HG03108 (cell line): ENCODE measurements around the gene KIF9.
"Not testable (repeated sequence)": the region's sequence is repeated elsewhere in the genome, so short reads cannot be mapped to it uniquely, and the experiment has no call there.

ENCODE experiments used
- ATAC-seq: cut with Tn5 transposase; IDR thresholded peaks from one replicate; pipeline ENCODE4 v1.9.1; 2021; ENCODE audit warnings: moderate library complexity; ENCODE audit not compliant: unreplicated experiment

Gene KIF9, protein sequence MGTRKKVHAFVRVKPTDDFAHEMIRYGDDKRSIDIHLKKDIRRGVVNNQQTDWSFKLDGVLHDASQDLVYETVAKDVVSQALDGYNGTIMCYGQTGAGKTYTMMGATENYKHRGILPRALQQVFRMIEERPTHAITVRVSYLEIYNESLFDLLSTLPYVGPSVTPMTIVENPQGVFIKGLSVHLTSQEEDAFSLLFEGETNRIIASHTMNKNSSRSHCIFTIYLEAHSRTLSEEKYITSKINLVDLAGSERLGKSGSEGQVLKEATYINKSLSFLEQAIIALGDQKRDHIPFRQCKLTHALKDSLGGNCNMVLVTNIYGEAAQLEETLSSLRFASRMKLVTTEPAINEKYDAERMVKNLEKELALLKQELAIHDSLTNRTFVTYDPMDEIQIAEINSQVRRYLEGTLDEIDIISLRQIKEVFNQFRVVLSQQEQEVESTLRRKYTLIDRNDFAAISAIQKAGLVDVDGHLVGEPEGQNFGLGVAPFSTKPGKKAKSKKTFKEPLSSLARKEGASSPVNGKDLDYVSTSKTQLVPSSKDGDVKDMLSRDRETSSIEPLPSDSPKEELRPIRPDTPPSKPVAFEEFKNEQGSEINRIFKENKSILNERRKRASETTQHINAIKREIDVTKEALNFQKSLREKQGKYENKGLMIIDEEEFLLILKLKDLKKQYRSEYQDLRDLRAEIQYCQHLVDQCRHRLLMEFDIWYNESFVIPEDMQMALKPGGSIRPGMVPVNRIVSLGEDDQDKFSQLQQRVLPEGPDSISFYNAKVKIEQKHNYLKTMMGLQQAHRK

DNA sequence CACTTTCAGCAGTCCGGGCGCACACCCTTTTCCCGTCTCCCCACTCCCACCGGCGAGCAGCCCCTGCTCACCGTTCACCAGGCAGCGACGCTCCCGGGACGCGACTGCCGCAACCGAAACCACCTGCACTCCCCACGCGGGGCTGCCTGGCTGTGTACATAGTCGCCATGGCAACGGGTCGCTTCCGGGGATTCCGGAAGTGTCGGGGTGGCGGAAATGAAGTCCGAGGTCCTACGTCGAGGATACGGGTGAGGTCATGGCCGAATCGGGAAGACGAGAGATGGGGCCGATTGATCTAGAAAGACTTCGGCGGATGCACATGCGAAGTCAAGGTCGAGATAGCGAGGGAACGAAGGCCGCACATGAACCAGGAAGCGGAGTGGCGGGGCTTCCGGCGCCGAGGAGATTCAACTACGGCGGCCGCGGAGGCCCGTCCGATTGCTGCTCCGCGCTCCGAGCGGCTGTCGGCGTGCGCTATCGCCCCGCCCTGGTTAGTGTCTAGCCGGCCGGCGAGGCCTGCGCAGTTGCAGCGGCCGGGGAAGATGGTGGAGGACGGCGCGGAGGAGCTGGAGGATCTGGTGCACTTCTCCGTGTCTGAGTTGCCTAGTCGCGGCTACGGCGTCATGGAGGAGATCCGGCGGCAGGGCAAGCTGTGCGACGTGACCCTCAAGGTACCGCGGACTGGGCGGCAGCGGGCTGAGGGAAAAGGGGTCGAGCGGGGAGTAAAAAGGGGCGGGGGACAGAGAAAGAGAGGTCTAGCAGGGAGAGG is at the start of gene KIF9, which contains the start of gene KLHL18:
KIF9 (minus strand) TSS at position 376 of the 769 bp plus-strand sequence. CDS start 5,425 bp downstream, outside the sequence.
KLHL18 (plus strand) TSS at position 521 of the 769 bp plus-strand sequence; CDS start at position 543, 22 bp downstream.
- peak; percentile 77 for ATAC-seq

DNA sequence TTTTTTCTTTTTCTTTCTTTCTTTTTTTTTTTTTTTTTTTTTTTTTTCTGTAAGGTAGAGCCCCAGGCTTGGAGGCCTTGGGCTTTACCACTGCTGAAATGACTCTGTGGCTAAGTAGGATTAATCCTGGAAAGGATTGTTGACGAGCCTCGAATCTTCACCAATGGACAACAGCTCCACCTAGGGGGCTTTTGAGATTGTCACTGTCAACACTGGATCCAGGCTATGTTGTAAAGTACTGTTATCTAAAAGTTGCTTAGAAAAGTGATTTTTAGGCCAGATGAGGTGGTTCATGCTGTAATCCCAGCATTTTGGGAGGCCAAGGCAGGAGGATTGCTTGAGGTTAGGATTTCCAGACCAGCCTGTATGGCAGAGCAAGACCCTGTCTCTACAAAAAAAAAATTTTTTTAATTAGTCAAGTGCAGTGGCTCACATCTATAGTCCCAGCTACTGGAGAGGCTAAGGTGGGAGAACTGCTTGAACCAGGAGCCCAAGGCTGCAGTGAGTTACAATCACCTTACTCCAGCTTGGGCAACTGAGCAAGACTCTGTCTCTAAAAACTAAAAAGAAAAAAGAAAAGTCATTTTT is 41.8 kb upstream of the KIF9 start:
- ATAC-seq: no peak

DNA sequence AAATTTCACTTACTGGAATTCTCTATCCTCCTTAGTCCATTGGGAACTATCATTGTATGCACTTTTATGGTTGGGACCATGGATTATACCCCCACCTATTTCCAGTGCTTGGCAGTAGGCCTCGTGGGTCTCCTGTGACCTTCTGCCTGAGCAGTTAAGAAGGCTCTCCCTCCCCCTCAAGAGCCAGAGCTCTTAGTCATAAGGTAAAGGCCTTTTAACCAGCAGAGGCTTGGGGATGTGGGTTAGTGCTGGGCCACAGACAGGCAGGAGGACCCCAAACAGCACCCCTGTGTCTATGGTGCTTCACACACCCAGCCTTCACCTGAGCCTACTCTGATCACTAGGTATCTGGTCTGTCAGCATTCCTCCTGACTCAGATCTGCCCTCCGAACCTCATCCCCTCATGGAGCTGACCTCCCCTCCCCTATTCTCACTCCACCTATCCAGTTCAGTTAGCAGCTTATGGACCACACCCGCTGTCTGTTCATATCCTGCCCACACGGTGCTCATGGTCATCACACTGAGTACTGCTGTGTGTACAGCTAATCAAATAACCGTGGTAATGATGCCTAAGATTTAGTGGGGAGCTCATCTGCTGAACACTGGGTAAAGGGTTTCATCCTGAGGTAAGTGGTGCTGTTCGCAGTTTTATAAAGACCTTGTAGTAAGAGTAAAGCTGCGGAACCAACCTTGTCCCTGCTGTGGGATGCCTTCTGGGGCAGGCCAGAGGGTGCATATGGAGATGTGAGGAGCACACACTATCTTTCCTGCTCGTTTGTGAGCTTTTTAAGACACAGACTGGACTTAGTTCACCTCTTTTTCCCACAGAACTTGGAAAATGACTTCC is 41.1 kb upstream of the KIF9 start:
- ATAC-seq: no peak

DNA sequence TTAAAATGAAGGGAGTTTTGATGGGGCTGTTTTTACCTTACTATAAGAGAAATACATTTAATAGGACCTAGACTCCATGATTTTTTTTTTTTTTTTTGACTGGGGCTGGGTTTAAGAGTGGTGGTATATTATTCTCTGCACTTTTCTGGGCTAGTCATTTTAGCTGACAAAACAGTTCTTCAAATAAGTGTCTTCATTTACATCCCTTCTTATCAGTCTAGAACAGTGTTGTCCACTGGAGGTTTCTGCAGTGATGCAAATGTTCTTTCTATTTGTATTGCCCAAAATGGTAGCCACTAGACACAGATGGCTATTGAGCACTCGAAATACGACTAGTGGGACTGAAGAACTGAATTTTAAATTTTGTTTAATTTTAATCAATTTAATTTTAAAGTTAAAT is 37.4 kb upstream of the KIF9 start:
- ATAC-seq: no peak

DNA sequence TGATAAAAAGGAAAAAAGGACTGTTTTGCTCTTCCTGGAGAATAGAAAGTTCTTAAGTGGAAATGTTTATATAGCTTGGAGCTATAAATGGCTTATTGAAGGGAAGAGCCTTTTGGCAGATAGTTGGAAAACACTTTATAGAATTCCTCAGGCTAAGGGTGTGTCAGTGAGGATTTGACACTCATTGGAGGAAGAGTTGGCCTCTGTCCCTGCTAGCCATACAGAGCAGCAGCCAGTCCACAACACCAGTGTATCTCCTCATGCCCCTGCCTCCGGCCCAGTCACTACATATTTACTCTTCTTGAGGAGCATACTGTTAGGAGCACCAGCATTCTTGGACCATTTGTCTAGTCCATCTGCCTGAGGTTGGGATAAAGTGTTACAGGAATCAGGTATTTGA is 36.3 kb upstream of the KIF9 start:
- ATAC-seq: no peak

DNA sequence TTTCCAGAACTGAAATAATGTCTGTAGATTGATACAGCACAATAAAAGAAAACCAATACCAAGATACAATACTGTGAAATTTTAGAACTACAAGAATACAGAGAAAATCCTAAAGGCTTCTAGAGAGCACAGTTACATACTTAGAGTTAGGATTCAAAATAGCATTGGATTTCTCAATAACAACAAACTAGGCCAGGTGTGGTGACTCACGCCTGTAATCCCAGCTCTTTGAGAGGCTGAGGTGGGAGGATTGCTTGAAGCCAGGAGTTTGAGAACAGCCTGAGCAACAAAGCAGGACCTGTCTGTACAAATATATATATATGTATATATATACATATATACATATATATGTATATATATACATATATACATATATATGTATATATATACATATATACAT is 33.6 kb upstream of the KIF9 start:
- not testable (repeated sequence) for ATAC-seq

DNA sequence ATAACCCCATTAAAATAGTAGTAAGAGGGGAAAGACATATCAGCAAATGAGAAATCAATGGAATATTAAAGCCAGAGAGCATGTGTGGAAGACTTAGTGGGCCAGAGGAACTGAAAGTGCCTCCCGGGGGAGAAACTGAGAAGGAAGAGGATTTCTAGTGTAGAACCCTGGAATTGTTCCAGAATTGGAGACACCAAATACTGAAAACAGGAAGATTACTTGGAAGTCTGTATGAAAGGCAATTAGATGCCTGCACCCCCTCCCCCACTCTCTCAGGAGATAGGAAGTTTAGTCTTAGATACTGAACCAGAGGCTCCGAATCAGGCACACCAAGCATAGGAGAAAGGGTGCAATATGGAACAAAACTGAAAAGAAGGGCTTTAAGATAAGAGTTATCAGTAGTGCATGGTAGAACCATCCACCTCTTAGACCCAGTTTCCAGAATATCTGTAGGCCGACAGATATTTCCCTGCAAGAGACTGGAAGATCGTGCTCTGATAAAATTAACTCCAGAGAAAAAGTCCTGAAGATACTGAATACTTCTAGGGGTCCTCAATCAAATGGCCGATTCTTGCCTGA is 32.6 kb upstream of the KIF9 start:
- ATAC-seq: no peak

DNA sequence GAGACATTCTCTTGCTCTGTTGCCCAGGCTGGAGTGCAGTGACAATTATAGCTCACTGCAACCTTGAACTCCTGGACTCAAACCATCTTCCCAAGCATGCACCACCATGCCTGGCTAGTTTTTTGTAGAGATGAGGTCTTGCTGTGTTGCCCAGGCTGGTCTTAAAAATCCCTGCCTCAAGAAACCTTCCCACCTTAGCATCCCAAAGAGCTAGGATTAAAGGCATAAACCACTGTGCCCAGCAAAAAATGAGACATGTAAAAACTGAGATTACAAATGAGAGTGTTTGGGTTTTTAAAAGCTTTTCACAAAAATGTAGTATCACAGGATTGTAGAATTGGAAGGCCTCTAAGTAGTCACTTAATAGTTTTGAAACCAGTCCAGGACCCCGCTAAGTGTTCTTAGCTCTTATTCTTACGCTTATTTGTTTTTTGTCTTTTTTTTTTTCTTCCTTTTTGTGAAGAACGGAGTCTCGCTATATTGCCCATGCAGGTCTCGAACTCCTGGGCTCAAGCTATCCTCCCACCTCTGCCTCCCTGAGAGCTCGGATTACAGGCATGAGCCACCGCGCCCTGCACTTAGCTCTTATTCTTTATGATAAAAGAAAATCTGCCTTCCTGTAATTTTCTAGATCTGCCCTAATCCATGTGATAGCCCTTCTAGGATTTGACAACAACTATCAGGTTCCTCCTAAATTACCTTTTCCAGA is 31.6 kb upstream of the KIF9 start:
- no peak for ATAC-seq

DNA sequence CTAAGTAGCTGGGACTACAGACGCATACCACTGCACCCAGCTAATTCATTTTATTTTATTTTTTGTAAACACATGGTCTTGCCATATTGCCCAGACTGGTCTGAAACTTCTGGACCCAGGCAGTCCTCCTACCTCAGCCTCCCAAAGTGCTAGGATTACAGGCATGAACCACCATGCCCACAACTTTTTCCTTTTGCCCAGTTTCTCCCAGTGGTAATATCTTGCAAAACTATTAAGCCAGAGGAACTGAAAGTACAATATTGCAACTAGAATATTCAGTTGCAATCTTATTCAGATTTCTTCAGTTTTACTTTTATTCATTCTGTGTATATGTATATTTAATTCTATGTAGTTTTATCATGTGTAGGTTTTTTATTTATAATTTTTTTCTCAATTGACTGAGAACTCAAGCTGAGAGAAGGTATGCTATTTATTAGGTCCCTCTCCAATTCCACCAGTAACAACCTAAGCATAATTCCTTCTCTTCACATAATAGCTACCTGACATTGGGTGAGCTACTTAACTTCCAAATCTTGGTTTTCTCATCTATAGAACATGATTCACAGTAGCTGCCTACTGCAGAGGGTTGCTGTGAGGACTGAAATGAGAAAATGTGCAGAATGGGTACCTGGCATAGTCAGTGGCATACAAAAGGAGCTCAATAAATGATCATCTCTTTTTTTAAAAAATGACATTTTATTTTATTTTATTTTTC is 30.9 kb upstream of the KIF9 start:
- ATAC-seq: no peak

GRCh38 chr3:47310391-47310790 is 27.8 kb upstream of the KIF9 start:
- no peak for ATAC-seq

DNA sequence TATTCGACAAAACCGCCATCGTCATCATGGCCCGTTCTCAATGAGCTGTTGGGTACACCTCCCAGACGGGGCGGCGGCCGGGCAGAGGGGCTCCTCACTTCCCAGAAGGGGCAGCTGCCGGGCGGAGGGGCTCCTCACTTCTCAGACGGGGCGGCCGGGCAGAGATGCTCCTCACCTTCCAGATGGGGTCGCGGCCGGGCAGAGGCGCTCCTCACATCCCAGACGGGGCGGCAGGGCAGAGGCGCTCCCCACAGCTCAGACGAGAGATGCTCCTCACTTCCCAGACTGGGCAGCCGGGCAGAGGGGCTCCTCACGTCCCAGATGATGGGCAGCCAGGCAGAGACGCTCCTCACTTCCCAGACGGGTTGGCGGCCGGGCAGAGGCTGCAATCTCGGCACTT is 26.6 kb upstream of the KIF9 start:
- not testable (repeated sequence) for ATAC-seq

- no peak for ATAC-seq
Measured at GRCh38 chr3:47306022-47306421, 23.4 kb upstream of the KIF9 start.

DNA sequence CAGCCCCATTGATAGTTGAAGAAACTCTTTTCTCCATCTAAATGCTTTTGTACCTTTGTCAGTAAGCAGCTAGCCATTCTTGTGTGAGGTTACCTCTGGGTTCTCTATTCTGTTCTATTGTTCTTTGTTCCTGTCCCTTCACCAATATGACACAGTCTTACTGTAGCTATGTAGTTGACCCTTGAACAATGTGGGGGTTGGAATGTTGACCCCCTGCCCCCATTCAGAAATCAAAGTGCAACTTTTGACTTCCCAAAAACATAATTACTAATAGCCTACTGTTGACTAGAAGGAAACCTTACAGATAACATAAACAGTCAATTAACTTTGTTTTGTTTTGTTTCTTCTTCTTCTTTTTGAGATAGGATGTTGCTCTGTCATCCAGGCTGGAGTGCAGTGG is 18.9 kb upstream of the KIF9 start:
- ATAC-seq: no peak

DNA sequence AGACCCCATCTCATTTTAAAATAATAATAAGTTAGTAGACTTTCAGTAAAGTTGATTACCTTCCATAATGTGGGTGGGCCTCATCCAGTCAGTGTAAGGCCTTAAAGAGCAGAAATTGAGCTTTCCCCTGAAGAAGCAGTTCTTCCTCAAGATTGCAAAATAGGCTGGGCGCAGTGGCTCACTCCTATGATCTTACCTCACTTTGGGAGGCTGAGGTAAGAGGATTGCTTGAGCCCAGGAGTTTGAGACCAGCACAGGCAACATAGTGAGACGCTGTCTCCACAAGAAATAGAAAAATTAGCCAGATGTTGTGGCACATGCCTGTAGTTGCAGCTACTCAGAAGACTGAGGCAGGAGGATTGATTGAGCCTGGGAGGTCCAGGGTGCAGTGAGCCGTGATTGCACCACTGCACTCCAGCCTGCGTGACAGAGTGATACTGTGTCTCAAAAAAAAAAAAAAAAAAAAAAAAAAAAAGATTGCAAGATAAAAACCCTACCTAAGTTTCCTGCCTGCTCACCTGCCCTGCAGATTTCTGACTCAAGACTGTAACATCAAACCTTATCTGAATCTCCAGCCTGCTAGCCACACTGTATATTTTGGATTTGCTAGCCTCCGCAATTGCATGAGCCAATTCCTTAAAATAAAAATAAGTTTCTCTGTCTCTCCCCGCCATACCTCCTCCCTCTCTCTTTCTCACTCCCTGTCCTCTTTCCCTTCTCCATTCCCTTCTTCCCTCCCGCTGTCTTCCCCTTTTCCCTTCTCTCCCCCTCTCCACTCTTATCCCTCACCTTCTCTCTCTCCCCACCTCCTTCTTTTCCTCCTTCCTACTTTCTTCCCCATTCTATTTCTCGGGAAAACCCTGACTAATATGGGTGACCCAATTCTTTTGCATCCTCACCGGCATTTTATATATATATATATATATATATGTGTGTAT is 17.1 kb upstream of the KIF9 start:
- ATAC-seq: no peak

DNA sequence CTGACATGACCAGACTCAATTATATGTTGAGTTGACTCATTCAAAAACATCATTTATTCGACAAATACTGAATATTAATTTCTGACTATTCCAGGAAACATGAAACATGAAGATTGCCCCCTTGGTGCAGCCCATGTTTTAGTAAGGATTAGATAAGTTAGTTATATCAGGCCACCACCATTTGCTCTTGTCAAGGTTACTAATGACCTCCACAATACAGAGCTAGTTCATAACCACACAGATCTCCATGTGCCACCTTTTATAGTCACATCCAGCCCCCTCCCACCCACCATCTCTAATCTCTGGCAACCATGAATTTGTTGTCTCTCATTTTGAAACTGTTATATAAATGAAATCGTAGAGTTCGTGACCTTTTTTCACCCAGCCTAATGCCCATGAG is 15.8 kb upstream of the KIF9 start:
- no peak for ATAC-seq

GRCh38 chr3:47296562-47297302 is 14.1 kb upstream of the KIF9 start:
- ATAC-seq: no peak

DNA sequence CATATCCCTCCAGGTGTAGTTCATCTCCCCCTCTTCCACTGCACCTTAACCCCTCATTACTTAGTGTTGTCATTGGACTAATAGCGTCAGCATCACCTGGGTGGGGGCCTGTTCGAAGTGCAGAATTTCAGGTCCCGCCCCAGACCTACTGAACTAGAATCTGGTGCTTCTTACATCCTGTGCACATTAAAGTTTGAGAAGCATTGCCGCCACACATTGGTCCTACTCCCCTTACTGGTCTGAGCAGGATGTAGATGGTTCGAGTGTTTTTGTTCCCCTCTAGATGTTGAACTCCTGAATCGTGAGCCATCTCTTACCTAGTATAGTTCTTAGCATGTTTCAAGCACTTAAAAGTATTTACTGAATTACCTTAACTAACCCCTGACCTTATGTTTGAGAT is 13.4 kb upstream of the KIF9 start:
- ATAC-seq: no peak
